ENCODE measurements around the gene RNF103. TPM values are rescaled to one million over a fixed set of nuclear protein-coding genes. Genes with fewer than 3 reads are reported as not detected.

The RNF103 gene
- total and polyA plus RNA-seq, 2 of the 8 experiments (the other 6 are each of a cell fraction or from before 2014, with no cell fraction given): 3.3 to 7.4 TPM

DNA sequence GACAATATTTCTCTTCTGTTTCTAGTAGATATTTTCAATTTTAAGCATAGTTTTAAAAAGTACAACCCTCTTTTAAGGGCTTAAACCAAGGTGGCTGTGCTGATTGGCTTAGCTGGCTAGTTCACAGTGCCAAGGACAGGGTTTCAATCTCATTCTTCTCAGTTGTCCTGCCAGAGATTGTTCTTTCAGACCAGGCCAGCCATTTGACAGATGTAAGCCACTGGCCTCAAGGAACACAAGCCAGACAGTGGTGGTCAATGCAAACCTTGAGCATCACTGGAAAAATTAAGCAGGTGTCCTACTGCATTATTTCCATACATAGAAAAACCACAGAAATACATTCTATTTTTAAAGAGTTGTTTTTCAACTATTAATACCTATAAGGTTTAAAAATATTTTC is 5.9 kb downstream of the RNF103 start (continued):
- TF ChIP-seq, protein P1, sequence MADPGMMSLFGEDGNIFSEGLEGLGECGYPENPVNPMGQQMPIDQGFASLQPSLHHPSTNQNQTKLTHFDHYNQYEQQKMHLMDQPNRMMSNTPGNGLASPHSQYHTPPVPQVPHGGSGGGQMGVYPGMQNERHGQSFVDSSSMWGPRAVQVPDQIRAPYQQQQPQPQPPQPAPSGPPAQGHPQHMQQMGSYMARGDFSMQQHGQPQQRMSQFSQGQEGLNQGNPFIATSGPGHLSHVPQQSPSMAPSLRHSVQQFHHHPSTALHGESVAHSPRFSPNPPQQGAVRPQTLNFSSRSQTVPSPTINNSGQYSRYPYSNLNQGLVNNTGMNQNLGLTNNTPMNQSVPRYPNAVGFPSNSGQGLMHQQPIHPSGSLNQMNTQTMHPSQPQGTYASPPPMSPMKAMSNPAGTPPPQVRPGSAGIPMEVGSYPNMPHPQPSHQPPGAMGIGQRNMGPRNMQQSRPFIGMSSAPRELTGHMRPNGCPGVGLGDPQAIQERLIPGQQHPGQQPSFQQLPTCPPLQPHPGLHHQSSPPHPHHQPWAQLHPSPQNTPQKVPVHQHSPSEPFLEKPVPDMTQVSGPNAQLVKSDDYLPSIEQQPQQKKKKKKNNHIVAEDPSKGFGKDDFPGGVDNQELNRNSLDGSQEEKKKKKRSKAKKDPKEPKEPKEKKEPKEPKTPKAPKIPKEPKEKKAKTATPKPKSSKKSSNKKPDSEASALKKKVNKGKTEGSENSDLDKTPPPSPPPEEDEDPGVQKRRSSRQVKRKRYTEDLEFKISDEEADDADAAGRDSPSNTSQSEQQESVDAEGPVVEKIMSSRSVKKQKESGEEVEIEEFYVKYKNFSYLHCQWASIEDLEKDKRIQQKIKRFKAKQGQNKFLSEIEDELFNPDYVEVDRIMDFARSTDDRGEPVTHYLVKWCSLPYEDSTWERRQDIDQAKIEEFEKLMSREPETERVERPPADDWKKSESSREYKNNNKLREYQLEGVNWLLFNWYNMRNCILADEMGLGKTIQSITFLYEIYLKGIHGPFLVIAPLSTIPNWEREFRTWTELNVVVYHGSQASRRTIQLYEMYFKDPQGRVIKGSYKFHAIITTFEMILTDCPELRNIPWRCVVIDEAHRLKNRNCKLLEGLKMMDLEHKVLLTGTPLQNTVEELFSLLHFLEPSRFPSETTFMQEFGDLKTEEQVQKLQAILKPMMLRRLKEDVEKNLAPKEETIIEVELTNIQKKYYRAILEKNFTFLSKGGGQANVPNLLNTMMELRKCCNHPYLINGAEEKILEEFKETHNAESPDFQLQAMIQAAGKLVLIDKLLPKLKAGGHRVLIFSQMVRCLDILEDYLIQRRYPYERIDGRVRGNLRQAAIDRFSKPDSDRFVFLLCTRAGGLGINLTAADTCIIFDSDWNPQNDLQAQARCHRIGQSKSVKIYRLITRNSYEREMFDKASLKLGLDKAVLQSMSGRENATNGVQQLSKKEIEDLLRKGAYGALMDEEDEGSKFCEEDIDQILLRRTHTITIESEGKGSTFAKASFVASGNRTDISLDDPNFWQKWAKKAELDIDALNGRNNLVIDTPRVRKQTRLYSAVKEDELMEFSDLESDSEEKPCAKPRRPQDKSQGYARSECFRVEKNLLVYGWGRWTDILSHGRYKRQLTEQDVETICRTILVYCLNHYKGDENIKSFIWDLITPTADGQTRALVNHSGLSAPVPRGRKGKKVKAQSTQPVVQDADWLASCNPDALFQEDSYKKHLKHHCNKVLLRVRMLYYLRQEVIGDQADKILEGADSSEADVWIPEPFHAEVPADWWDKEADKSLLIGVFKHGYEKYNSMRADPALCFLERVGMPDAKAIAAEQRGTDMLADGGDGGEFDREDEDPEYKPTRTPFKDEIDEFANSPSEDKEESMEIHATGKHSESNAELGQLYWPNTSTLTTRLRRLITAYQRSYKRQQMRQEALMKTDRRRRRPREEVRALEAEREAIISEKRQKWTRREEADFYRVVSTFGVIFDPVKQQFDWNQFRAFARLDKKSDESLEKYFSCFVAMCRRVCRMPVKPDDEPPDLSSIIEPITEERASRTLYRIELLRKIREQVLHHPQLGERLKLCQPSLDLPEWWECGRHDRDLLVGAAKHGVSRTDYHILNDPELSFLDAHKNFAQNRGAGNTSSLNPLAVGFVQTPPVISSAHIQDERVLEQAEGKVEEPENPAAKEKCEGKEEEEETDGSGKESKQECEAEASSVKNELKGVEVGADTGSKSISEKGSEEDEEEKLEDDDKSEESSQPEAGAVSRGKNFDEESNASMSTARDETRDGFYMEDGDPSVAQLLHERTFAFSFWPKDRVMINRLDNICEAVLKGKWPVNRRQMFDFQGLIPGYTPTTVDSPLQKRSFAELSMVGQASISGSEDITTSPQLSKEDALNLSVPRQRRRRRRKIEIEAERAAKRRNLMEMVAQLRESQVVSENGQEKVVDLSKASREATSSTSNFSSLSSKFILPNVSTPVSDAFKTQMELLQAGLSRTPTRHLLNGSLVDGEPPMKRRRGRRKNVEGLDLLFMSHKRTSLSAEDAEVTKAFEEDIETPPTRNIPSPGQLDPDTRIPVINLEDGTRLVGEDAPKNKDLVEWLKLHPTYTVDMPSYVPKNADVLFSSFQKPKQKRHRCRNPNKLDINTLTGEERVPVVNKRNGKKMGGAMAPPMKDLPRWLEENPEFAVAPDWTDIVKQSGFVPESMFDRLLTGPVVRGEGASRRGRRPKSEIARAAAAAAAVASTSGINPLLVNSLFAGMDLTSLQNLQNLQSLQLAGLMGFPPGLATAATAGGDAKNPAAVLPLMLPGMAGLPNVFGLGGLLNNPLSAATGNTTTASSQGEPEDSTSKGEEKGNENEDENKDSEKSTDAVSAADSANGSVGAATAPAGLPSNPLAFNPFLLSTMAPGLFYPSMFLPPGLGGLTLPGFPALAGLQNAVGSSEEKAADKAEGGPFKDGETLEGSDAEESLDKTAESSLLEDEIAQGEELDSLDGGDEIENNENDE (IDR thresholded peaks at IDR 0.05; ENCODE audit: insufficient replicate concordance, low read length): no peak
- TF ChIP-seq, protein P2, sequence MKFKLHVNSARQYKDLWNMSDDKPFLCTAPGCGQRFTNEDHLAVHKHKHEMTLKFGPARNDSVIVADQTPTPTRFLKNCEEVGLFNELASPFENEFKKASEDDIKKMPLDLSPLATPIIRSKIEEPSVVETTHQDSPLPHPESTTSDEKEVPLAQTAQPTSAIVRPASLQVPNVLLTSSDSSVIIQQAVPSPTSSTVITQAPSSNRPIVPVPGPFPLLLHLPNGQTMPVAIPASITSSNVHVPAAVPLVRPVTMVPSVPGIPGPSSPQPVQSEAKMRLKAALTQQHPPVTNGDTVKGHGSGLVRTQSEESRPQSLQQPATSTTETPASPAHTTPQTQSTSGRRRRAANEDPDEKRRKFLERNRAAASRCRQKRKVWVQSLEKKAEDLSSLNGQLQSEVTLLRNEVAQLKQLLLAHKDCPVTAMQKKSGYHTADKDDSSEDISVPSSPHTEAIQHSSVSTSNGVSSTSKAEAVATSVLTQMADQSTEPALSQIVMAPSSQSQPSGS (IDR thresholded peaks at IDR 0.05; ENCODE audit: low read length): no peak
- no peak for TF ChIP-seq FOSL1 (IDR thresholded peaks at IDR 0.05; ENCODE audit: insufficient read depth, low read depth, low read length)
- TF ChIP-seq TAF1 (IDR thresholded peaks at IDR 0.05; ENCODE audit: low read depth, low read length): no peak
- TF ChIP-seq NANOG (IDR thresholded peaks at IDR 0.05; ENCODE audit: insufficient read depth, low read depth, low read length, poor library complexity, severe bottlenecking): no peak
- no peak for TF ChIP-seq SIN3A (conservative IDR thresholded peaks at IDR 0.05 in 1 of 2, IDR thresholded peaks at IDR 0.05 in 1 of 2; ENCODE audit: low read depth in 1 of 2, low read length in 2 of 2)

All from H1 (cell line).